ENCODE measurements around the gene NME9.

Gene NME9

DNA sequence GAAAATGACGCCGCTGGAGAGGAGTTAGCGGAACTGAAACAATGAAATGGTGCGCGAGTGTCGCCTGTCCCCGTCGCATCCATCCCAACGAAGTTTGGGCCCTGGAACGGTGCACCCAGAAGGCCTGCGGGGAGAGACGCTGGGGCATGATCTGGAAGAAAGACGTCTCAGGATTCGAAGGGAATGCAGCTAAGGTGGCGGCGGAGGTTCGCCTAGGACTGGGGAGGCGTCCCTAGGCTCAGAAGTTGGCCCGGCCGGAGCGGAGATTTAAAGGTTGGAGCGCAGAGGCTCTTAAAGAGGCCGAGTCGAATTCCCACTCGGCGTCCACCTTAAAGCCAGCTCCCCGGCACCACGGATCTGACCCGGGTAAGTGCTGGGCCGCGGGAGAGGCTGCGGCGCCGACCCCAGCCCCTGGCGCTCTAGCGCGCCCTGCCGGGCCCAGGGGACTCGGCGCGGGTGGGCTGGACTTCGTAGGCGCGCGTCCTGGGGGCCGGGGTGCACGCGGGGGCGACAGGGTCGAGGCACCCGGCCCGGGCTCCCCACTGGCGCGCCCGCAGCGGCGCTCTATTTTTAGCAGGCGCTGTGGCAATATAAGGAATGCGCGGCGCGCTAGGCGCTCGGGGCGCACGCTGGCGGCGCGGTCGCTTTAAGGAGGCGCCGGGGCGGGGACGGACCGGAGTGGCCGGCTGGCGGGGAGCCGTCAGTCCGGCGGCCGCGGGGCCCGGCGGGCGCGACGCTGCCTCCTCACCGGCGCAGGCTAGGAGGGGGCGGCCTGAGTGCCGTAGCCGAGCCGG is 18.5 kb upstream of the NME9 start, which contains the start of gene MRAS:
Gene MRAS (plus strand): TSS at position 620 of the 794 bp plus-strand sequence. CDS start 24,305 bp downstream, outside the sequence.
- TF ChIP-seq, protein P1, sequence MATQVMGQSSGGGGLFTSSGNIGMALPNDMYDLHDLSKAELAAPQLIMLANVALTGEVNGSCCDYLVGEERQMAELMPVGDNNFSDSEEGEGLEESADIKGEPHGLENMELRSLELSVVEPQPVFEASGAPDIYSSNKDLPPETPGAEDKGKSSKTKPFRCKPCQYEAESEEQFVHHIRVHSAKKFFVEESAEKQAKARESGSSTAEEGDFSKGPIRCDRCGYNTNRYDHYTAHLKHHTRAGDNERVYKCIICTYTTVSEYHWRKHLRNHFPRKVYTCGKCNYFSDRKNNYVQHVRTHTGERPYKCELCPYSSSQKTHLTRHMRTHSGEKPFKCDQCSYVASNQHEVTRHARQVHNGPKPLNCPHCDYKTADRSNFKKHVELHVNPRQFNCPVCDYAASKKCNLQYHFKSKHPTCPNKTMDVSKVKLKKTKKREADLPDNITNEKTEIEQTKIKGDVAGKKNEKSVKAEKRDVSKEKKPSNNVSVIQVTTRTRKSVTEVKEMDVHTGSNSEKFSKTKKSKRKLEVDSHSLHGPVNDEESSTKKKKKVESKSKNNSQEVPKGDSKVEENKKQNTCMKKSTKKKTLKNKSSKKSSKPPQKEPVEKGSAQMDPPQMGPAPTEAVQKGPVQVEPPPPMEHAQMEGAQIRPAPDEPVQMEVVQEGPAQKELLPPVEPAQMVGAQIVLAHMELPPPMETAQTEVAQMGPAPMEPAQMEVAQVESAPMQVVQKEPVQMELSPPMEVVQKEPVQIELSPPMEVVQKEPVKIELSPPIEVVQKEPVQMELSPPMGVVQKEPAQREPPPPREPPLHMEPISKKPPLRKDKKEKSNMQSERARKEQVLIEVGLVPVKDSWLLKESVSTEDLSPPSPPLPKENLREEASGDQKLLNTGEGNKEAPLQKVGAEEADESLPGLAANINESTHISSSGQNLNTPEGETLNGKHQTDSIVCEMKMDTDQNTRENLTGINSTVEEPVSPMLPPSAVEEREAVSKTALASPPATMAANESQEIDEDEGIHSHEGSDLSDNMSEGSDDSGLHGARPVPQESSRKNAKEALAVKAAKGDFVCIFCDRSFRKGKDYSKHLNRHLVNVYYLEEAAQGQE (IDR thresholded peaks at IDR 0.05; ENCODE audit: low read depth), result no peak
- TF ChIP-seq CEBPB (IDR thresholded peaks at IDR 0.05), result 0 out of 2 replicates have a peak, but pooled peaks have one; percentile 15
- TF ChIP-seq EGR1 (IDR thresholded peaks at IDR 0.05), result 0 out of 2 replicates have a peak, but pooled peaks have one; percentile 13
- no peak for TF ChIP-seq CREB1 (IDR thresholded peaks at IDR 0.05; ENCODE audit: low read depth)
- TF ChIP-seq YY1 (IDR thresholded peaks at IDR 0.05; ENCODE audit: low read depth), result peak; percentile 36; the same call in 1 of the 2 replicates
- peak; percentile 24; the same call in 1 of the 2 replicates for TF ChIP-seq TEAD4 (IDR thresholded peaks at IDR 0.05)
- TF ChIP-seq, protein P2, sequence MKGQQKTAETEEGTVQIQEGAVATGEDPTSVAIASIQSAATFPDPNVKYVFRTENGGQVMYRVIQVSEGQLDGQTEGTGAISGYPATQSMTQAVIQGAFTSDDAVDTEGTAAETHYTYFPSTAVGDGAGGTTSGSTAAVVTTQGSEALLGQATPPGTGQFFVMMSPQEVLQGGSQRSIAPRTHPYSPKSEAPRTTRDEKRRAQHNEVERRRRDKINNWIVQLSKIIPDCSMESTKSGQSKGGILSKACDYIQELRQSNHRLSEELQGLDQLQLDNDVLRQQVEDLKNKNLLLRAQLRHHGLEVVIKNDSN (IDR thresholded peaks at IDR 0.05), result no peak
- TF ChIP-seq FOXM1 (IDR thresholded peaks at IDR 0.05; ENCODE audit: borderline replicate concordance, low read depth), result no peak
- TF ChIP-seq RAD21 (IDR thresholded peaks at IDR 0.05; ENCODE audit: low read depth), result peak; percentile 24; the same call in 1 of the 2 replicates
- TF ChIP-seq TCF12 (IDR thresholded peaks at IDR 0.05; ENCODE audit: low read depth), result no peak
- TF ChIP-seq TAF1 (IDR thresholded peaks at IDR 0.05; ENCODE audit: low read depth), result no peak; the same call in 1 of the 2 replicates
- 0 out of 2 replicates have a peak, but pooled peaks have one; percentile 10 for TF ChIP-seq EP300 (IDR thresholded peaks at IDR 0.05; ENCODE audit: borderline replicate concordance)
- peak; percentile 68 for TF ChIP-seq ZBTB7A (IDR thresholded peaks at IDR 0.05; ENCODE audit: low read depth)
- TF ChIP-seq, protein P3, sequence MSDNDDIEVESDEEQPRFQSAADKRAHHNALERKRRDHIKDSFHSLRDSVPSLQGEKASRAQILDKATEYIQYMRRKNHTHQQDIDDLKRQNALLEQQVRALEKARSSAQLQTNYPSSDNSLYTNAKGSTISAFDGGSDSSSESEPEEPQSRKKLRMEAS (IDR thresholded peaks at IDR 0.05), result peak; percentile 78; the same call in 1 of the 2 replicates
- no peak for TF ChIP-seq NFIC (IDR thresholded peaks at IDR 0.05)

DNA sequence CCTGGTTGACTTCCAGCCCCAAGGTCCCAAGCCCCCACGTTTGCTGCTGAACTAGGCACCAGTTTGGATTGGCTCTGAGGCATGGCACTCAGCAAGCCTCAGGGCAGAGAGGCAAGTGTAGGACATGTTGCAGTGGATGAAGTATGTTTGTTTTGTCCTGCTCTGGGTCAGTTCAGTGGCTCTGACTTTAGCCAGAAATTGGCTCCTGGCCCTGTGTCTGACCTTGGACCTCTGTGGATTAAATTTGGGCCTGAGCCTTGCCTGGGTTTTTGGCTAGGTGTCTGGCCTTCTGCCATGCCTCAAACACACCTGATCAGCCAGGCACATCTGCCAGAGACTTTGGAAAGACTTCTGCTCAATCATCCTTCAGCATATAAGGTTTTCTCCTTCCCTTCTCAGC is 15.1 kb upstream of the NME9 start:
- TF ChIP-seq CREB1 (IDR thresholded peaks at IDR 0.05; ENCODE audit: low read depth) (no peak), RAD21 (IDR thresholded peaks at IDR 0.05; ENCODE audit: low read depth) (no peak), EGR1 (IDR thresholded peaks at IDR 0.05) (no peak), FOXM1 (IDR thresholded peaks at IDR 0.05; ENCODE audit: borderline replicate concordance, low read depth) (no peak)
- TF ChIP-seq, protein P3 (IDR thresholded peaks at IDR 0.05), result no peak

DNA sequence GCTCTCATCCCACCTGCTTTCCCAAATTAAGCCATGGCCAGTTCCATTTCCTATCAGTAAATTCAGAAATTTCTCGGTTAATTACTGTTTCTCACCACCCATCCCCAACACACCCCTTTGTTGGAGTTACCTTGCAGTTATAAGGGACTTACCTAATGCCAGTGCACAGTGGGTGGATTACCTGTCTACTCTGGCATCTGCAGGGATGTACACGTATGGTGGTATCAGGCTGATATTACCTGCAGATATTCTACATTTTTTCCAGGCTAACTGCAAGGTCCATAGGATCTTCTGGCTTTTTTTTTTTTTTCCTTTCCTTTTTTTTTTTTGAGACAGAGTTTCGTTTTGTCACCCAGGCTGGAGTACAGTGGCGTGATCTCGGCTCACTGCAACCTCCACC is 10.9 kb upstream of the NME9 start:
- no peak for TF ChIP-seq TCF12 (IDR thresholded peaks at IDR 0.05; ENCODE audit: low read depth)
- TF ChIP-seq YY1 (IDR thresholded peaks at IDR 0.05; ENCODE audit: low read depth), result no peak
- TF ChIP-seq, protein P2 (IDR thresholded peaks at IDR 0.05), result no peak
- TF ChIP-seq, protein P3 (IDR thresholded peaks at IDR 0.05), result no peak
- no peak for TF ChIP-seq TAF1 (IDR thresholded peaks at IDR 0.05; ENCODE audit: low read depth)
- TF ChIP-seq ZBTB7A (IDR thresholded peaks at IDR 0.05; ENCODE audit: low read depth), result no peak
- no peak for TF ChIP-seq RAD21 (IDR thresholded peaks at IDR 0.05; ENCODE audit: low read depth)
- no peak for TF ChIP-seq FOXM1 (IDR thresholded peaks at IDR 0.05; ENCODE audit: borderline replicate concordance, low read depth)
- TF ChIP-seq EGR1 (IDR thresholded peaks at IDR 0.05), result no peak
- no peak for TF ChIP-seq CREB1 (IDR thresholded peaks at IDR 0.05; ENCODE audit: low read depth)
- no peak for TF ChIP-seq TEAD4 (IDR thresholded peaks at IDR 0.05)
- no peak for TF ChIP-seq EP300 (IDR thresholded peaks at IDR 0.05; ENCODE audit: borderline replicate concordance)
- TF ChIP-seq CEBPB (IDR thresholded peaks at IDR 0.05), result no peak
- no peak for TF ChIP-seq NFIC (IDR thresholded peaks at IDR 0.05)
- TF ChIP-seq, protein P1 (IDR thresholded peaks at IDR 0.05; ENCODE audit: low read depth), result no peak

DNA sequence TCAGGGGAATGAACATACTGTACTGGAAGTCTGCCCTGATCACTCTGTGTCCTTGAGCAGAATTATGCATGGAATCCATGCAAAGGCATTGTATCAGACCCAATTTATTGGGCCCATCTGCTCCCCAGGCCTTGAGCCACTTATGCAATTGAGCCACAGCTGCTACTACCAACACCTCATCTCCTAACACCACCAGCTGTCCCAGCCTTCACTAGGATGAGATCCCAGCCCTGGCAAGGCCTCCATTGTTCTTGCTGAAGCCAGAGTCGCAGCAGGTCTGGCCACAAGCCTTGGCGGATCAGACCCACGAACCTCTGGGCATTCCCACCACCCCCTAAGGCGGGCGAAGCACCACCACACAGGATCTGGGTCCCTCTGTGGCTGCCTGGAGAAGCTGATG is 9.2 kb upstream of the NME9 start:
- TF ChIP-seq, protein P2 (IDR thresholded peaks at IDR 0.05), result no peak
- TF ChIP-seq NFIC (IDR thresholded peaks at IDR 0.05) (no peak), RAD21 (IDR thresholded peaks at IDR 0.05; ENCODE audit: low read depth) (no peak), ZBTB7A (IDR thresholded peaks at IDR 0.05; ENCODE audit: low read depth) (no peak), TEAD4 (IDR thresholded peaks at IDR 0.05) (no peak)
- TF ChIP-seq, protein P3 (IDR thresholded peaks at IDR 0.05), result no peak
